SK-MEL-5 (cell line): Measurements from ENCODE around the gene MRPL21. TPM values are rescaled to one million over a fixed set of nuclear protein-coding genes. Genes with fewer than 3 reads are reported as not detected.

Experiments used
- DNase-seq: peaks from one replicate; pipeline ENCODE4 v3.0.0-alpha.2; 2016; ENCODE audit warnings: low read depth, low spot score
- in situ Hi-C: cut with HindIII; loops from 2 replicates; pipeline ENCODE4 v1.10.0; 2016; ENCODE audit warnings: low sequenced_read_pairs, high pct_unique_total_duplicates, low pct_unique_long_range_greater_than_20kb
- total RNA-seq: library from RNA; depleted of rRNA; stranded (reverse); fragments of >200 nt; shearing (Covaris generic); gene quantifications from 2 replicates; pipeline ENCODE4 v1.2.3, GENCODE V29; 2014

The MRPL21 gene
- total RNA-seq, 1 experiment from 2014 or later: 342 TPM

GRCh38 chr11:68925611-68926010 is 22.0 kb upstream of the MRPL21 start:
- in situ Hi-C loops: no loop called here
- DNase-seq: no peak

- no peak for DNase-seq
- in situ Hi-C loops: no loop called here
These were observed 20.7 kb upstream of the MRPL21 start for GRCh38 chr11:68924073-68924925.

- in situ Hi-C loops: no loop called here
- DNase-seq: no peak
These were observed 20.0 kb upstream of the MRPL21 start for GRCh38 chr11:68923614-68924013.

- in situ Hi-C loops: no loop called here
These were observed 12.8 kb upstream of the MRPL21 start for GRCh38 chr11:68916439-68916838.

GRCh38 chr11:68914761-68915160 is 11.1 kb upstream of the MRPL21 start:
- in situ Hi-C loops: no loop called here
- no peak for DNase-seq

More at GRCh38 chr11:68916439-68916838, 12.8 kb upstream of the MRPL21 start:
- DNase-seq: no peak

GRCh38 chr11:68913188-68913587 is 9.6 kb upstream of the MRPL21 start:
- no peak for DNase-seq
- in situ Hi-C loops: no loop called here

GRCh38 chr11:68912254-68912653 is 8.6 kb upstream of the MRPL21 start:
- in situ Hi-C loops: no loop called here
- DNase-seq: no peak

GRCh38 chr11:68911731-68912130 is 8.1 kb upstream of the MRPL21 start:
- in situ Hi-C loops: no loop called here
- DNase-seq: no peak

- no peak for DNase-seq
- in situ Hi-C loops: no loop called here
These were observed 7.3 kb upstream of the MRPL21 start for GRCh38 chr11:68910965-68911364.

GRCh38 chr11:68908273-68908672 is 4.6 kb upstream of the MRPL21 start:
- DNase-seq: no peak
- in situ Hi-C loops: no loop called here

- in situ Hi-C loops: no loop called here
- no peak for DNase-seq
These were observed 2.1 kb upstream of the MRPL21 start for GRCh38 chr11:68905421-68906360.

- in situ Hi-C loops: no loop called here
- DNase-seq: peak; percentile 42
These were observed 716 bp upstream of the MRPL21 start for GRCh38 chr11:68904248-68904847.

- in situ Hi-C loops: no loop called here
- no peak for DNase-seq
These were observed 2.7 kb downstream of the MRPL21 start for GRCh38 chr11:68900835-68901381.

GRCh38 chr11:68897441-68897840 is 6.2 kb downstream of the MRPL21 start:
- no peak for DNase-seq
- in situ Hi-C loops: no loop called here

- DNase-seq: no peak
These were observed 7.3 kb downstream of the MRPL21 start for GRCh38 chr11:68896171-68896959.

GRCh38 chr11:68893282-68893681 is 10.3 kb downstream of the MRPL21 start:
- peak; percentile 54 for DNase-seq

More at GRCh38 chr11:68896171-68896959, 7.3 kb downstream of the MRPL21 start:
- in situ Hi-C loops: no loop called here

GRCh38 chr11:68892576-68892975 is 11.1 kb downstream of the MRPL21 start:
- in situ Hi-C loops: no loop called here
- DNase-seq: peak; percentile 51

More at GRCh38 chr11:68893282-68893681, 10.3 kb downstream of the MRPL21 start:
- in situ Hi-C loops: no loop called here
